Measurements from ENCODE around the gene PHACTR4. TPM values are rescaled to one million over a fixed set of nuclear protein-coding genes. Genes with fewer than 3 reads are reported as not detected.
A peak's percentile ranks its signal among the peaks of the same experiment; 100 is the strongest.
"Not testable (repeated sequence)": the region's sequence is repeated elsewhere in the genome, so short reads cannot be mapped to it uniquely, and the experiment has no call there.

Gene PHACTR4
- total RNA-seq, 4 donors from 2014 or later: 36.6 to 51.7 (median 44.6) TPM

DNA sequence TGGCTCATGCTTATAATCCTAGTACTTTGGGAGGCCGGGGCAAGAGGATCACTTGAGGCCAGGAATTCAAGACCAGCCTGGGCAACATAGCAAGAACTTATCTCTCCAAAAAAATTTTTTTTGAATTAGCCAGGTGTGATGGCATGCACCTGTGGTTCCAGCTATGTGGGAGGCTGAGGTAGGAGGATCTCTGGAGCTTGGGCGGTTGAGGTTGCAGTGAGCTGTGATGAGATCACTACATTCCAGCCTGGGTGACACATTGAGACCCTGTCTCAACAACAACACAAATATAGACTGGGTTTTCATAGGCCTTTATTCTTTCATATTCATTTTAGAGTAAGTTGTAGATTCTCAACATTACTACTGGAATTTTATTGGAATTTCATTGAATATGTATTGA, 27.9 kb upstream of the PHACTR4 start:
- Histone ChIP-seq H3K27ac (no peak overlapping the region), H3K27me3 (no peaks in the 10 kb centered on the region), H3K36me3 (no peaks in the 10 kb centered on the region), H3K4me1 (no peaks in the 10 kb centered on the region), H3K4me3 (no peak overlapping the region), H3K9me3 (no peaks in the 10 kb centered on the region)
- no peak for TF ChIP-seq POLR2A (IDR thresholded peaks at IDR 0.05)
- TF ChIP-seq, protein P1, sequence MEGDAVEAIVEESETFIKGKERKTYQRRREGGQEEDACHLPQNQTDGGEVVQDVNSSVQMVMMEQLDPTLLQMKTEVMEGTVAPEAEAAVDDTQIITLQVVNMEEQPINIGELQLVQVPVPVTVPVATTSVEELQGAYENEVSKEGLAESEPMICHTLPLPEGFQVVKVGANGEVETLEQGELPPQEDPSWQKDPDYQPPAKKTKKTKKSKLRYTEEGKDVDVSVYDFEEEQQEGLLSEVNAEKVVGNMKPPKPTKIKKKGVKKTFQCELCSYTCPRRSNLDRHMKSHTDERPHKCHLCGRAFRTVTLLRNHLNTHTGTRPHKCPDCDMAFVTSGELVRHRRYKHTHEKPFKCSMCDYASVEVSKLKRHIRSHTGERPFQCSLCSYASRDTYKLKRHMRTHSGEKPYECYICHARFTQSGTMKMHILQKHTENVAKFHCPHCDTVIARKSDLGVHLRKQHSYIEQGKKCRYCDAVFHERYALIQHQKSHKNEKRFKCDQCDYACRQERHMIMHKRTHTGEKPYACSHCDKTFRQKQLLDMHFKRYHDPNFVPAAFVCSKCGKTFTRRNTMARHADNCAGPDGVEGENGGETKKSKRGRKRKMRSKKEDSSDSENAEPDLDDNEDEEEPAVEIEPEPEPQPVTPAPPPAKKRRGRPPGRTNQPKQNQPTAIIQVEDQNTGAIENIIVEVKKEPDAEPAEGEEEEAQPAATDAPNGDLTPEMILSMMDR (IDR thresholded peaks at IDR 0.05): no peak
- DNase-seq: no peak

DNA sequence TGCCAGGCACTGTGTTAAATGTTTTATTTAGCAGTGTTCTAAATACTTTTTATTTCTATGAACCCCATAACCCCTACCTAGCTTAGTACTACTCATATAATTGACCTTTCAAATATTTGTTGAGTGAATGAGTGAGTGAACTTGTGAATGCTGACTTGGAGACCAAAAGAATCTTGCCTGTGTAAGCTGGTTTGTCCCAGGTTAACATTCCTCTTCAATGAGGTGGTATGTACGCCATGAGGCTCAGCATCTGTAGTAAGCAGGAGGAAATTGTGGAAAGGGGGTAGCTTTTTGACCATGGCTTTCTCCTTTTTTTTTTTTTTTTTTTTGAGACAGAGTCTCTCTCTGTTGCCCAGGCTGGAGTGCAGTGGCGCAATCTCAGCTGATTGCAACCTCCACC, 26.1 kb upstream of the PHACTR4 start:
- Histone ChIP-seq H3K4me3 (no peak overlapping the region), H3K9me3 (no peaks in the 10 kb centered on the region), H3K27me3 (no peaks in the 10 kb centered on the region), H3K36me3 (no peaks in the 10 kb centered on the region), H3K27ac (no peak overlapping the region), H3K4me1 (no peaks in the 10 kb centered on the region)
- TF ChIP-seq, protein P1 (IDR thresholded peaks at IDR 0.05): no peak
- no peak for TF ChIP-seq POLR2A (IDR thresholded peaks at IDR 0.05)
- DNase-seq: no peak

DNA sequence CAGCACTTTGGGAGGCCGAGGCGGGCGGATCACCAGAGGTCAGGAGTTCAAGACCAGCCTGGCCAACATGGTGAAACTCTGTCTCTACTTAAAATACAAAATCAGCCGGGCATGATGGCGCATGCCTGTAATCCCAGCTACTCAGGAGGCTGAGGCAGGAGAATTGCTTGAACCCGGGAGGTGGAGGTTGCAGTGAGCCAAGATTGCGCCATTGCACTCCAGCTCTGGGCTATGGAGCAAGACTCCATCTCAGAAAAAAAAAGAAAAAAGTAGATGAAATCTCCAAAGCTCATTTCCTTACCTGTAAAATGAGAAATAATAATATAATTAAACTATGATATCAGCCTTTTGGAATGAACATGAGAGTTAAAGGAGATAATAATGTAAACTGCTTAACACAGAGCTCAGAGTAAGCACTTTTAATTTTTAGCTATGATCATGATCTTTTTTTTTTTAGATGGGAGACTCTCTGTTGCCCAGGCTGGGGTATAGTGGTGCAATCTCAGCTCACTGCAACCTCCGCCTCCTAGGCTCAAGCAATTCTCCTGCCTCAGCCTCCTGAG, 16.2 kb upstream of the PHACTR4 start:
- not testable (repeated sequence) for H3K27ac ChIP-seq, DNase-seq, H3K4me3 ChIP-seq

DNA sequence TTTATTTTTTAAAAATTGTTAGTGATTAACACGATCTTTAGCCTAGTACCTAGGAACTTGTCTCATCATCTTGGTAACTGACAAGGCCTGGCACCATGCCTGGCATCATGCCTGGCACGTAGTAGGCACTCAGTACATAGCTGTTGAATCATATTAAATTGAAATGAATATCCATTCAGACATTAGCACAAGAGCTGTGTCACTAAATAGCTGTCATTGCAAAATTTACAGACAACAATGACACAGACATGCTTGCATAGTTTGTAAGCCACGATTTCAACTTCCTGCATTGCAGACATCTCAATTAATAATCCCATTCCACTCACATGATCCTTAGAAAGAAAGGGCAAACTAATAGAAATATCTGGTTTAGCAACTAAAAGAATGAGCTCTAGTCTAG, 15.4 kb upstream of the PHACTR4 start:
- no peak for TF ChIP-seq POLR2A (IDR thresholded peaks at IDR 0.05)
- TF ChIP-seq, protein P1 (IDR thresholded peaks at IDR 0.05): no peak
- Histone ChIP-seq H3K4me3 (no peak overlapping the region), H3K4me1 (no peaks in the 10 kb centered on the region), H3K27ac (no peak overlapping the region), H3K9me3 (no peaks in the 10 kb centered on the region), H3K27me3 (no peaks in the 10 kb centered on the region), H3K36me3 (no peaks in the 10 kb centered on the region)
- no peak for DNase-seq

More for the DNA sequence above, 16.2 kb upstream of the PHACTR4 start:
- not testable (repeated sequence) for H3K9me3 ChIP-seq, H3K4me1 ChIP-seq, H3K27me3 ChIP-seq, H3K36me3 ChIP-seq

DNA sequence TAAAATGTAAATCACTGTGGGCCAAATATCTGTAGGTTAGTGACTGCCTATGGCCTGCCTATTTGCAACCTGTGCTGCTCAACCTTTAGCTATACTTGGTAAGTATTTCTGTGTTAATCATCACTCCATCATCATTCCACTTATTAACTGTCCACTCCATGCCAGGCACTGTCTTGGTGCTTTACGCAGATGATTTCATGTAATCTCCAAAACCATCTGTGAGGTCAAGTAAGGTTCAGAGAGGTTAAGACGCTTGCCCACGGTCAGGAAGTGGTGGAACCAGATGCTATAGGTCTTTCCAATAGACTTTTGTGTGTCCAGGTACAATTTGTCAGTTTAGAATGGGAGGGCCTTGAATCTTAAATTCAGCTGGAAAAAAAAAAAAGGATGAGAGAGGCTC, 10.8 kb upstream of the PHACTR4 start:
- Histone ChIP-seq H3K4me1 (no peaks in the 10 kb centered on the region), H3K4me3 (no peak overlapping the region), H3K36me3 (no peaks in the 10 kb centered on the region), H3K27me3 (no peaks in the 10 kb centered on the region), H3K9me3 (no peaks in the 10 kb centered on the region), H3K27ac (no peak overlapping the region)
- DNase-seq: no peak
- no peak for TF ChIP-seq POLR2A (IDR thresholded peaks at IDR 0.05)
- TF ChIP-seq, protein P1 (IDR thresholded peaks at IDR 0.05): no peak

DNA sequence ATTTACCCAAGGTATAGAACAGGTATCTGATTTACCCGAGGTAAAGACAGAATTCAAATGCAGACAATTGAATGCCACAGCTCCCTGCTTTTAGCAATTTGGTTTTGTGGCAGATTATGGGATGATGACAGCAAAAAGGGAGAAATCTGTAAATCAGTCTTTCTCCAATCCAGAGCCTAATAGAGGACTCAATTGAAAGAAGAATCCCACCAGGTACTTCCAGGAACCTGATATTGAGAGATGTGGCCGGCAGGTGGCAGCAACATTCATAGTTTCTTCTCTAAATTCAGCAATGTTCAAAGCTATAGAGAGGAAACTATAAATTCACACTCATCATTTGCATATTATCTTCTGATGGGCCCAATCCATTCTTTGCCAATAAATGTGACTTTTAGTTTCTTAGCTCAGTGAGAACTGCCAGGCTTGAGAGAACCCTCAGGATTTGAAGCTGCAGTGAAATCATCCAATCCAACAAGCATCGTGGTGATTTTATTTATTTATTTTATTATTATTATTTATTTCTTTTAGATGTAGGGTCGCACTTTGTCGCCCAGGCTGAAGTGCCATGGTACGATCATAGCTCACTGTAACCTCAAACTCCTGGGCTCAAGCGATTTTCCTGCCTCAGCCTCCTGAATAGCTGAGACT, 9.8 kb upstream of the PHACTR4 start:
- Histone ChIP-seq H3K36me3 (no peaks in the 10 kb centered on the region), H3K4me3 (no peak overlapping the region), H3K27me3 (no peaks in the 10 kb centered on the region), H3K27ac (no peak overlapping the region), H3K9me3 (no peaks in the 10 kb centered on the region), H3K4me1 (no peaks in the 10 kb centered on the region)
- DNase-seq: peak; percentile 76 to 91 (median 77)
- no peak for TF ChIP-seq POLR2A (IDR thresholded peaks at IDR 0.05)
- TF ChIP-seq, protein P1 (IDR thresholded peaks at IDR 0.05): peak; percentile 46 to 78 (median 72)
